NCI-H2196 treated with DMSO at 0.1 percent for 48 hours (cell line): ENCODE data around the gene ACP6.
"Not testable (repeated sequence)": the region's sequence is repeated elsewhere in the genome, so short reads cannot be mapped to it uniquely, and the experiment has no call there.

ENCODE experiments used
- DNase-seq: peaks from one replicate; lab custom pipeline; 2025; ENCODE audit not compliant: unreplicated experiment; lab: John Stamatoyannopoulos, UW

The ACP6 gene

GRCh38 chr1:147670319-147671001 lies at the start of gene ACP6:
Gene ACP6, minus strand, starts transcription at chr1:147670524. Its CDS starts 476 bp downstream, at chr1:147670048.
- DNase-seq, result peak; percentile 86

GRCh38 chr1:147719711-147720225 lies 49.4 kb upstream of the ACP6 start:
- no peak for DNase-seq

GRCh38 chr1:147719029-147719698 lies 48.8 kb upstream of the ACP6 start:
- no peak for DNase-seq

GRCh38 chr1:147717706-147718097 lies 47.4 kb upstream of the ACP6 start:
- DNase-seq, result no peak

- no peak for DNase-seq
Measured at GRCh38 chr1:147717051-147717705, 46.9 kb upstream of the ACP6 start.

- no peak for DNase-seq
Measured at GRCh38 chr1:147712605-147713004, 42.3 kb upstream of the ACP6 start.

- no peak for DNase-seq
Measured at GRCh38 chr1:147700042-147701006, 30.0 kb upstream of the ACP6 start.

- DNase-seq, result no peak
Measured at GRCh38 chr1:147699686-147700041, 29.3 kb upstream of the ACP6 start.

GRCh38 chr1:147683163-147683763 lies 12.9 kb upstream of the ACP6 start:
- no peak for DNase-seq

GRCh38 chr1:147680608-147681235 lies 10.4 kb upstream of the ACP6 start:
- DNase-seq, result not testable (repeated sequence)

- not testable (repeated sequence) for DNase-seq
Measured at GRCh38 chr1:147677681-147678080, 7.4 kb upstream of the ACP6 start.

- no peak for DNase-seq
Measured at GRCh38 chr1:147676311-147677085, 6.2 kb upstream of the ACP6 start.

- DNase-seq, result no peak
Measured at GRCh38 chr1:147673816-147674215, 3.5 kb upstream of the ACP6 start.

- no peak for DNase-seq
Measured at GRCh38 chr1:147673406-147673805, 3.1 kb upstream of the ACP6 start.

GRCh38 chr1:147669469-147670318 lies 630 bp downstream of the ACP6 start:
- DNase-seq, result no peak

- no peak for DNase-seq
Measured at GRCh38 chr1:147665521-147665920, 4.8 kb downstream of the ACP6 start.

- no peak for DNase-seq
Measured at GRCh38 chr1:147664206-147664605, 6.1 kb downstream of the ACP6 start.

GRCh38 chr1:147654511-147654910 lies 15.8 kb downstream of the ACP6 start:
- DNase-seq, result no peak
